ENCODE results near the gene ST8SIA5. TPM values are rescaled to one million over a fixed set of nuclear protein-coding genes. Genes with fewer than 3 reads are reported as not detected.

Gene ST8SIA5
- total and polyA plus RNA-seq, 9 donors = 0.35 to 1.3 (median 0.52) TPM; not detected in 1

DNA sequence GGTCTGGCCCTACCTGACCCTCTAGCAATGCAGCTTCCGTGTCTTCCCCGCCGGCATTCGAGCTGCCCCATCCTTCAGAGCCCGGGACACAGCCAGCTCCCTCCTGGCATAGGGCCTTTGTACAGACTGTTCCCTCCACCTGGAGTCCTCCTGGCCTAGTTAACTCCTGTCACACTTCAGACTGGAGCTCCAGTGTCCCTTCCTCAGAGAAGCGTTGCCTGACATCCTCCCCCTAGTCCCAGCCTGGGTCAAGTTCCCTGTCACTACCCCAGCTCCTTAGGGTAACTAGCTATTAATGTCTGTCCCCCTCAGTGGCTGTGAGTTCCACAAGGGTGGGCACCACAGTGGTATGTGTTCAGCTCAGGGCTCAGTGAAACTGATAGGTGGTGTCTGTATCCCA, 54.4 kb downstream of the ST8SIA5 start:
- Histone ChIP-seq H3K4me3 (no peak overlapping the region), H3K36me3 (no peaks in the 10 kb centered on the region), H3K4me1 (ENCODE audit: insufficient read depth) (no peaks in the 10 kb centered on the region), H3K27me3 (no peaks in the 10 kb centered on the region), H3K9me3 (no peaks in the 10 kb centered on the region), H3K27ac (no peak overlapping the region)
- DNase-seq = no peak
- 84 to 92% (median 90%) methylated on average over 6 of the region's 6 CpGs for WGBS, 3 donors
- intact Hi-C loops (cut with DNase I) = no loop called here
- TF ChIP-seq, protein P1, sequence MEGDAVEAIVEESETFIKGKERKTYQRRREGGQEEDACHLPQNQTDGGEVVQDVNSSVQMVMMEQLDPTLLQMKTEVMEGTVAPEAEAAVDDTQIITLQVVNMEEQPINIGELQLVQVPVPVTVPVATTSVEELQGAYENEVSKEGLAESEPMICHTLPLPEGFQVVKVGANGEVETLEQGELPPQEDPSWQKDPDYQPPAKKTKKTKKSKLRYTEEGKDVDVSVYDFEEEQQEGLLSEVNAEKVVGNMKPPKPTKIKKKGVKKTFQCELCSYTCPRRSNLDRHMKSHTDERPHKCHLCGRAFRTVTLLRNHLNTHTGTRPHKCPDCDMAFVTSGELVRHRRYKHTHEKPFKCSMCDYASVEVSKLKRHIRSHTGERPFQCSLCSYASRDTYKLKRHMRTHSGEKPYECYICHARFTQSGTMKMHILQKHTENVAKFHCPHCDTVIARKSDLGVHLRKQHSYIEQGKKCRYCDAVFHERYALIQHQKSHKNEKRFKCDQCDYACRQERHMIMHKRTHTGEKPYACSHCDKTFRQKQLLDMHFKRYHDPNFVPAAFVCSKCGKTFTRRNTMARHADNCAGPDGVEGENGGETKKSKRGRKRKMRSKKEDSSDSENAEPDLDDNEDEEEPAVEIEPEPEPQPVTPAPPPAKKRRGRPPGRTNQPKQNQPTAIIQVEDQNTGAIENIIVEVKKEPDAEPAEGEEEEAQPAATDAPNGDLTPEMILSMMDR (IDR thresholded peaks at IDR 0.05) = no peak
- no peak for TF ChIP-seq POLR2A (IDR thresholded peaks at IDR 0.05)
- TF ChIP-seq EP300 (IDR thresholded peaks at IDR 0.05) = no peak

DNA sequence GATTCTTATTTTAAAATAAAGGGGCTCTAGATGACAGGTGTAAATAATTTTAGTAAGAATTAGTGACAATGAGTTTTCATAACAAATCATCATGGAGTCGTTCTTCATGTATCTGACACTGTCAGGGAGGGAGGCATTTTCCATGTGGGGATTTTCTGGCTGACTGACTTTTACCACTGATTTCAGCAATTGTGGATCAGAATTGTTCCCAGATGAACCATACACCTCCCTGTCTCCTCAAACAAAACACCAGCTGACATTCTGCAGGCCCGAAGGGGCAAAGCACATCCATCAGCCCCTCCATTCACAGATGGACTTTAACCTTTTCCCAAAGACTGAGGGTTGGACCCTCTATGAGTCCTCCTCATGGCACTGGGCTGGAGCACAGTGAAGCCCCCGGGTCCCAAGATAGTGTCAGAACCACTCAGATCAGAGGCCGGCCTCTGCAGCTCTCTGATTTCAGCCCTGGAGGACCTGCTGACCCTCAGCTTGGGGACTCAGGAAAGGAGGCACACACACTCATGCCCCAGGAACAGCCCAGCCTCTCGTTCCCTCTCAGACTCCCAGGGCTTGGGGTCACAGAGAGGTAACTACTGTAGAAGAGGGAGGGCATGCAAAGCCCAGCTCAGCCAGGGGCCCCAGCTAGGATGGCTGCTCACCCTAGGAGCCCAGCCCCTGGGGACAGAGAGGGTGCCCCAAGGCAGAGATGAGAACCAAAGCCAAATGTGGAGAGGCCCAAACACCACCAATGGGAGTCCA, 56.6 kb downstream of the ST8SIA5 start:
- Histone ChIP-seq H3K4me1 (ENCODE audit: insufficient read depth) (no peaks in the 10 kb centered on the region), H3K4me3 (no peak overlapping the region), H3K27me3 (no peaks in the 10 kb centered on the region), H3K9me3 (no peaks in the 10 kb centered on the region), H3K36me3 (no peaks in the 10 kb centered on the region), H3K27ac (no peak overlapping the region)
- 48 to 51% (median 50%) methylated on average over 5 of the region's 5 CpGs for WGBS, 3 donors
- intact Hi-C loops (cut with DNase I) = no loop called here
- TF ChIP-seq EP300 (IDR thresholded peaks at IDR 0.05) (no peak), POLR2A (IDR thresholded peaks at IDR 0.05) (no peak)
- TF ChIP-seq, protein P1 (IDR thresholded peaks at IDR 0.05) = no peak
- no peak for DNase-seq

DNA sequence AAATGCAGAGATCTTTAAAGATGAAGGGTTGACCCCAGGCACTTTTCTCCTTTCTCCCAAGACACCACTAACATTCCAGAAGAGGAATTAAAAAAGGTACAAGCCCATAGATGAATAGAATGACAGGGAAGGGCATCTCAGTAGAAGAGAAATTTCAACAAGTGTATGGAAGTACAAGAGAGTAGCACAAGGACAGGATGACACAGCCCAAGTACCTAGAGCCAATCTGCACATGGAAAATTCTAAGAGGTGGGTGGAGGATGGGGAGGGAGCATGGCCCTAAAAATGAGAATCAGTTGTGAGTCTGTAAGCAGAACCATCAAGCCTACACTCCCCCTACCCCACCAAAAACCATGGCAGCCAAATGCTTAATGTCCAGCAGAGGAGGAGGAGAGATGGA, 60.2 kb downstream of the ST8SIA5 start:
- Histone ChIP-seq H3K9me3 (no peaks in the 10 kb centered on the region), H3K4me1 (ENCODE audit: insufficient read depth) (no peaks in the 10 kb centered on the region), H3K27me3 (no peaks in the 10 kb centered on the region), H3K4me3 (no peak overlapping the region), H3K27ac (no peak overlapping the region), H3K36me3 (no peaks in the 10 kb centered on the region)
- intact Hi-C loops (cut with DNase I) = no loop called here
- TF ChIP-seq POLR2A (IDR thresholded peaks at IDR 0.05) = no peak
- TF ChIP-seq EP300 (IDR thresholded peaks at IDR 0.05) = no peak
- TF ChIP-seq, protein P1 (IDR thresholded peaks at IDR 0.05) = no peak
- no peak for DNase-seq

DNA sequence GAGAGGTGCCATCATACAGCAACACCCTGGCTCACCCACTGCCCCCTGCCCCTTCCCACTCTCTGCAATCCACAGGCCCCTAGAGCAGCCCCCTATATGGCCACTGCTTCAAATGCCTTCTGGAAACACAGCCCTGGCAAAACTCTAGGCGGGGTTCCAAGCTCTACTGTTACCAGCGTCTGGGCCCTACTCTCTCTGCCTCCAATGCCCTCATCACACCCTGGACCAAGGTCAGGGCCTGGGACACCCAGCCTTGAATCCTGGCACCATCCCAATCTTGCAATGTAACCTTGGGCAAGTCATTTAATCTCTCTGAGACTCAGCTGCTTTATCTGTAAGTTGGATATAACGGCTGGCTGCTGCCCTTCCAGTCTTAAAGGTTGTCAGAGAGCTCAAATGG, 60.6 kb downstream of the ST8SIA5 start:
- Histone ChIP-seq H3K9me3 (no peaks in the 10 kb centered on the region), H3K4me1 (ENCODE audit: insufficient read depth) (no peaks in the 10 kb centered on the region), H3K4me3 (no peak overlapping the region), H3K36me3 (no peaks in the 10 kb centered on the region), H3K27me3 (no peaks in the 10 kb centered on the region), H3K27ac (no peak overlapping the region)
- TF ChIP-seq, protein P1 (IDR thresholded peaks at IDR 0.05) = no peak
- no peak for TF ChIP-seq EP300 (IDR thresholded peaks at IDR 0.05)
- TF ChIP-seq POLR2A (IDR thresholded peaks at IDR 0.05) = no peak
- 45 to 60% (median 52%) methylated on average over 3 of the region's 3 CpGs for WGBS, 3 donors
- intact Hi-C loops (cut with DNase I) = no loop called here
- no peak for DNase-seq
